Fibroblast of skin of left biceps (primary cell): ENCODE data around the gene LUZP1.
A peak's percentile ranks its signal among the peaks of the same experiment; 100 is the strongest.

ENCODE experiments used
- DNase-seq, 2 experiments: peaks; one replicate each; pipeline ENCODE4 v3.0.0-alpha.2; 2013; ENCODE audit warnings: low read depth in 2 of 2

LUZP1 gene

GRCh38 chr1:23152966-23153684 is 15.5 kb downstream of the LUZP1 start:
- no peak for DNase-seq

GRCh38 chr1:23150742-23151141 is 17.9 kb downstream of the LUZP1 start:
- DNase-seq: no peak

- no peak for DNase-seq
These were observed 18.5 kb downstream of the LUZP1 start for GRCh38 chr1:23150125-23150524.

- DNase-seq: no peak
These were observed 19.5 kb downstream of the LUZP1 start for GRCh38 chr1:23149114-23149513.

- DNase-seq: no peak
These were observed 20.6 kb downstream of the LUZP1 start for GRCh38 chr1:23148084-23148483.

GRCh38 chr1:23140940-23141596 is 27.6 kb downstream of the LUZP1 start:
- DNase-seq: no peak

GRCh38 chr1:23135268-23135667 is 33.4 kb downstream of the LUZP1 start:
- DNase-seq: no peak

GRCh38 chr1:23134055-23134454 is 34.6 kb downstream of the LUZP1 start:
- DNase-seq: no peak

- DNase-seq: no peak
These were observed 35.1 kb downstream of the LUZP1 start for GRCh38 chr1:23133587-23133986.

GRCh38 chr1:23132033-23132432 is 36.6 kb downstream of the LUZP1 start:
- DNase-seq: no peak

- DNase-seq: no peak
These were observed 38.8 kb downstream of the LUZP1 start for GRCh38 chr1:23129846-23130245.

- peak; percentile 25 to 29 for DNase-seq
These were observed 41.9 kb downstream of the LUZP1 start for GRCh38 chr1:23126801-23127200.

- DNase-seq: no peak
These were observed 42.5 kb downstream of the LUZP1 start for GRCh38 chr1:23126200-23126599.

- no peak for DNase-seq
These were observed 43.2 kb downstream of the LUZP1 start for GRCh38 chr1:23125489-23125888.

- no peak for DNase-seq
These were observed 44.2 kb downstream of the LUZP1 start for GRCh38 chr1:23124259-23125026.

- no peak for DNase-seq
These were observed 45.1 kb downstream of the LUZP1 start for GRCh38 chr1:23123528-23123927.

- no peak for DNase-seq
These were observed 45.9 kb downstream of the LUZP1 start for GRCh38 chr1:23122796-23123195.

GRCh38 chr1:23122023-23122748 is 46.5 kb downstream of the LUZP1 start:
- DNase-seq: no peak

GRCh38 chr1:23120383-23120782 is 48.3 kb downstream of the LUZP1 start:
- no peak for DNase-seq

GRCh38 chr1:23118957-23119792 is 49.5 kb downstream of the LUZP1 start:
- no peak for DNase-seq

- DNase-seq: no peak
These were observed 50.2 kb downstream of the LUZP1 start for GRCh38 chr1:23118407-23118806.
